ENCODE data around the gene ZAP70. TPM values are rescaled to one million over a fixed set of nuclear protein-coding genes. Genes with fewer than 3 reads are reported as not detected.

The ZAP70 gene
- total and polyA plus RNA-seq, 2 donors (not counting 1 experiment from before 2014, with no cell fraction given): 3.4 to 20.5 TPM

DNA sequence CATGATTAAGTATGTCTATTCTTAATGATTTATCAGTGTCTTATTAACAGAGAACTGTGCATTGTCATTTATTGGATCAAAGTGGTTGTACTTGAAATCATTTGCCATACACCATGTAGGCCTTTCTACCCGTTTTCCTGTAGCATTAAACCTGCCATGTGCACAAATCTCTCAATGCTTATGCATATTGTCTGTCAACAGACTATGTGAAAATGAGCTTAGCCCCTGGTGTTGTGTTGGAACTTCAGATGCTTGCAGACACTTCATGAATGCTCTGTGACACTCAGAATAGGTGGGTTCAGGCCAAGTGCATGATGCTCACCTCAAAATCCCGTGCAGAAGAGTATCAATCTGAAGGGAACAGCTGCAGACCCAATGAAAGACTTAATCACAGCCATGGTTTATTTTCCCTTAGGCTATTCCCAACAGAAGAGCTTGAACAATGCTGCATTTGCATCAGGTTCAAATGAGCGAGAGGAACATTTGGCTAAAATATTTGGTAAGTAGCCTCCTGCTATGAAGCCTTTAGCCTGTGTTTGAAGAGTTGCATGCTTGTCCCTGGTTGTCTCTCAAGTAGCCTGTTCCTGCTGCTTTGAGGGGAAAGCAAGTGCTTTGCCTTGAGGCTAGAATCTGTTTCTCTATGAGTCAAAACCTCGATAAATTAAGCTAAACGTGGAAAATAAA lies 37.8 kb upstream of the ZAP70 start:
- H4K20me1 ChIP-seq (ENCODE audit: control insufficient read depth, insufficient read depth, low read length, poor library complexity, severe bottlenecking): no peaks in the 10 kb centered on the region
- DNase-seq: no peak
- no peaks in the 10 kb centered on the region for H3K79me2 ChIP-seq (ENCODE audit: control insufficient read depth, insufficient read depth, low read length)
- no peak overlapping the region for H3K4me2 ChIP-seq (replicated peaks; ENCODE audit: low read depth, low read length, poor library complexity, severe bottlenecking)
- no peaks in the 10 kb centered on the region for H3K27me3 ChIP-seq (replicated peaks in 1 of 4; ENCODE audit: control extremely low read depth in 1 of 4, control insufficient read depth in 3 of 4, insufficient read depth in 4 of 4, low read length in 3 of 4)
- peaks cover 0 to 5% (median 0%) of the 10 kb centered on the region in 3 donors for H3K9me3 ChIP-seq (ENCODE audit: control extremely low read depth in 1 of 3, control insufficient read depth in 2 of 3, insufficient read depth in 1 of 3, low read length in 2 of 3)
- H3K4me1 Mint-ChIP-seq: peaks cover 2% of the 10 kb centered on the region
- H3K4me3 Mint-ChIP-seq: no peak overlapping the region
- H3K36me3 ChIP-seq (replicated peaks in 1 of 2; ENCODE audit: control extremely low read depth in 1 of 2, control insufficient read depth in 1 of 2, extremely low read depth in 1 of 2, insufficient read depth in 2 of 2, low read length in 1 of 2): no peaks in the 10 kb centered on the region
- H3K9ac ChIP-seq (ENCODE audit: low read length): no peak overlapping the region
- POLR2A ChIA-PET: interaction anchor here (0.7 kb wide), 1 partner anchor 13 kb away, joined by 12 read pairs; no protein-coding TSS in a partner anchor
- peaks cover 0 to 5% of the 10 kb centered on the region in 2 donors for H3K4me1 ChIP-seq (ENCODE audit: control insufficient read depth in 2 of 2, insufficient read depth in 2 of 2, low read length in 2 of 2)
- no peak overlapping the region for H3K27ac ChIP-seq (ENCODE audit: low read length in 2 of 2)
- intact Hi-C loops (cut with micrococcal nuclease): no loop called here
- no peaks in the 10 kb centered on the region for H3K9me3 Mint-ChIP-seq (ENCODE audit: insufficient read depth)
- H3K27ac Mint-ChIP-seq: no peak overlapping the region
- no peak for ATAC-seq (ENCODE audit: low read depth)
- WGBS (ENCODE audit: insufficient coverage): 86% methylated on average over 5 of the region's 5 CpGs
- H3K27me3 Mint-ChIP-seq: no peaks in the 10 kb centered on the region
- CTCF ChIA-PET: interaction anchor here (0.9 to 1.6 kb wide), 3 partner anchors 9 to 24 kb away, joined by 3 to 5 read pairs (median 3); no protein-coding TSS in a partner anchor
- no peak overlapping the region for H3K4me3 ChIP-seq (ENCODE audit: control extremely low read depth in 1 of 5, extremely low read depth in 1 of 5, insufficient read depth in 1 of 5, low read depth in 2 of 5, low read length in 4 of 5)
- no peak overlapping the region for H2AFZ ChIP-seq (ENCODE audit: insufficient read depth, low read depth, low read length, poor library complexity, severe bottlenecking)
- TF ChIP-seq, protein P1, sequence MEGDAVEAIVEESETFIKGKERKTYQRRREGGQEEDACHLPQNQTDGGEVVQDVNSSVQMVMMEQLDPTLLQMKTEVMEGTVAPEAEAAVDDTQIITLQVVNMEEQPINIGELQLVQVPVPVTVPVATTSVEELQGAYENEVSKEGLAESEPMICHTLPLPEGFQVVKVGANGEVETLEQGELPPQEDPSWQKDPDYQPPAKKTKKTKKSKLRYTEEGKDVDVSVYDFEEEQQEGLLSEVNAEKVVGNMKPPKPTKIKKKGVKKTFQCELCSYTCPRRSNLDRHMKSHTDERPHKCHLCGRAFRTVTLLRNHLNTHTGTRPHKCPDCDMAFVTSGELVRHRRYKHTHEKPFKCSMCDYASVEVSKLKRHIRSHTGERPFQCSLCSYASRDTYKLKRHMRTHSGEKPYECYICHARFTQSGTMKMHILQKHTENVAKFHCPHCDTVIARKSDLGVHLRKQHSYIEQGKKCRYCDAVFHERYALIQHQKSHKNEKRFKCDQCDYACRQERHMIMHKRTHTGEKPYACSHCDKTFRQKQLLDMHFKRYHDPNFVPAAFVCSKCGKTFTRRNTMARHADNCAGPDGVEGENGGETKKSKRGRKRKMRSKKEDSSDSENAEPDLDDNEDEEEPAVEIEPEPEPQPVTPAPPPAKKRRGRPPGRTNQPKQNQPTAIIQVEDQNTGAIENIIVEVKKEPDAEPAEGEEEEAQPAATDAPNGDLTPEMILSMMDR (IDR thresholded peaks at IDR 0.05): no peak
- no peak for TF ChIP-seq EZH2 (IDR thresholded peaks at IDR 0.05; ENCODE audit: borderline replicate concordance, insufficient read depth, low read depth, low read length, poor library complexity, severe bottlenecking)

DNA sequence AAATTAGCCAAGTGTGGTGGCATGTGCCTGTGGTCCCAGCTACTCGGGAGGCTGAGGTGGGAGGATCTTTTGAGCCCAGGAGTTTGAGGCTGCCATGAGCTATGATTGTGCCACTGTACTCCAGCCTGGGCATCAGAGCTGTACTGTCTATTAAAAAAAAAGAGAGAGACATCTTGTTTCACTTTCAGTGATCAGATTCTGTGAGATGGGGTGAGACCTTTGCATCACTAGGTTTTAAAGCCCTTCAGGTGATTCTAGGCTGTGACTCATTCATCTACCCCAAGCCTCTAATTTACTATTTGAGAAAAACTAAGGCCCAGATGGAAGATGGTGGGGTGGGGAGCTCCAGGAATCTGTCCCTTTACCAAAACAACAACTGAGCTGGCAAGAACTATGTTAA lies 36.8 kb upstream of the ZAP70 start:
- Mint-ChIP-seq H3K27me3 (no peaks in the 10 kb centered on the region), H3K4me1 (peaks cover 2% of the 10 kb centered on the region), H3K27ac (no peak overlapping the region), H3K9me3 (ENCODE audit: insufficient read depth) (no peaks in the 10 kb centered on the region), H3K4me3 (no peak overlapping the region)
- ChIA-PET CTCF (interaction anchor here (1.6 kb wide), 1 partner anchor 20 kb away, joined by 5 read pairs; no protein-coding TSS in a partner anchor), POLR2A (no interaction called here)
- ATAC-seq (ENCODE audit: low read depth): no peak
- Histone ChIP-seq H3K36me3 (replicated peaks in 1 of 2; ENCODE audit: control extremely low read depth in 1 of 2, control insufficient read depth in 1 of 2, extremely low read depth in 1 of 2, insufficient read depth in 2 of 2, low read length in 1 of 2) (no peaks in the 10 kb centered on the region), H2AFZ (ENCODE audit: insufficient read depth, low read depth, low read length, poor library complexity, severe bottlenecking) (no peak overlapping the region), H3K9ac (ENCODE audit: low read length) (no peak overlapping the region), H3K4me2 (replicated peaks; ENCODE audit: low read depth, low read length, poor library complexity, severe bottlenecking) (no peak overlapping the region), H3K79me2 (ENCODE audit: control insufficient read depth, insufficient read depth, low read length) (no peaks in the 10 kb centered on the region), H3K9me3 (ENCODE audit: control extremely low read depth in 1 of 3, control insufficient read depth in 2 of 3, insufficient read depth in 1 of 3, low read length in 2 of 3) (peaks cover 0 to 5% (median 0%) of the 10 kb centered on the region in 3 donors), H3K27ac (ENCODE audit: low read length in 2 of 2) (no peak overlapping the region), H3K4me1 (ENCODE audit: control insufficient read depth in 2 of 2, insufficient read depth in 2 of 2, low read length in 2 of 2) (peaks cover 0 to 5% of the 10 kb centered on the region in 2 donors), H3K27me3 (replicated peaks in 1 of 4; ENCODE audit: control extremely low read depth in 1 of 4, control insufficient read depth in 3 of 4, insufficient read depth in 4 of 4, low read length in 3 of 4) (no peaks in the 10 kb centered on the region), H4K20me1 (ENCODE audit: control insufficient read depth, insufficient read depth, low read length, poor library complexity, severe bottlenecking) (no peaks in the 10 kb centered on the region), H3K4me3 (ENCODE audit: control extremely low read depth in 1 of 5, extremely low read depth in 1 of 5, insufficient read depth in 1 of 5, low read depth in 2 of 5, low read length in 4 of 5) (no peak overlapping the region)
- no peak for DNase-seq
- intact Hi-C loops (cut with micrococcal nuclease): no loop called here
- 100% methylated on average over 1 of the region's 1 CpG for WGBS (ENCODE audit: insufficient coverage)
- TF ChIP-seq EZH2 (IDR thresholded peaks at IDR 0.05; ENCODE audit: borderline replicate concordance, insufficient read depth, low read depth, low read length, poor library complexity, severe bottlenecking): no peak
